Middle frontal gyrus (tissue), 1 donor: Measurements from ENCODE around the gene ZNF496.

Experiments
- DNase-seq: peaks from one replicate; pipeline ENCODE4 v3.0.0-alpha.2; 2015; ENCODE audit warnings: low spot score; ENCODE audit errors: extremely low spot score

The ZNF496 gene

DNA sequence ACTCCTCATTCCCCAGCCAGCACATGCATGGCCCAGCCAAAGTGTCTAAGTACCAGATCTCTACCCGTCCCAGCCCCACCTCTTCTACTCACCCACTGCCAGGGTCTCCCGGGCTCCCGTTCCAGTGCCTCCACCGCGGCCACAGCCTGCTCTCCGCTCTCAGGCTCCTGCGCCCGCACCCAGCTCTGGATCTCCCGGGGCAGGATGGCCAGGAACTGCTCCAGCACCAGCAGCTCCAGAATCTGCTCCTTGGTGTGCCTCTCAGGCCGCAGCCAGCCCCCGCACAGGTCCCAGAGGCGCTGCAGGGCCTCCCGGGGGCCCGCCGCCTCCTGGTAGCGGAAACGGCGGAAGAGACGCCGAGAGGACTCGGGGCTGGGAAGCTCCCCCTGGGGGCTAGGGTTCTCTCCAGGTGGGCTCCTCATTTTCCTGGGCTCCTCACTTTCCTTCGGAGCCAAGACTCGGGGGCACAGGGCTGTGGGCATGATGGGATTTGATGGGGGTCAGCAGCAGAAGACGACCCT lies 2.5 kb downstream of the ZNF496 start:
- no peak for DNase-seq

DNA sequence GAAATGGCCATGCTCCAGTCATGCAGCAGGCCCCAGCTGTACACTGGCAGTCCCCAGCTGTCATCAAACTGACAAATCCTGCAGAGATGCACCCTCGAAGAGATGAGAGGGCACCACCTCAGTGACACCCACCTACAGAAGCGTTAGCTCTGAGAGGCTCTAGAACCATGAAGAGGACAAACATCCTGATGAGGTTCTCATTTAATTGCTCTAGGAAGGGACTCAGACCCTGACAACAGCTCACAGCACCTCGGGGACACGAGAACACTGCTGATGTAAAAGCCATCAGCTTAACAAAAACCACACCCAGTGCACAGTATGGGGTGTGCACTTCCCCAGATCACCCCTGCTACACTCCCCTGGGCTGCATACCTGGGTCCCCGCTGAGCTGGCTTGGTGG lies 3.4 kb downstream of the ZNF496 start:
- DNase-seq: no peak

DNA sequence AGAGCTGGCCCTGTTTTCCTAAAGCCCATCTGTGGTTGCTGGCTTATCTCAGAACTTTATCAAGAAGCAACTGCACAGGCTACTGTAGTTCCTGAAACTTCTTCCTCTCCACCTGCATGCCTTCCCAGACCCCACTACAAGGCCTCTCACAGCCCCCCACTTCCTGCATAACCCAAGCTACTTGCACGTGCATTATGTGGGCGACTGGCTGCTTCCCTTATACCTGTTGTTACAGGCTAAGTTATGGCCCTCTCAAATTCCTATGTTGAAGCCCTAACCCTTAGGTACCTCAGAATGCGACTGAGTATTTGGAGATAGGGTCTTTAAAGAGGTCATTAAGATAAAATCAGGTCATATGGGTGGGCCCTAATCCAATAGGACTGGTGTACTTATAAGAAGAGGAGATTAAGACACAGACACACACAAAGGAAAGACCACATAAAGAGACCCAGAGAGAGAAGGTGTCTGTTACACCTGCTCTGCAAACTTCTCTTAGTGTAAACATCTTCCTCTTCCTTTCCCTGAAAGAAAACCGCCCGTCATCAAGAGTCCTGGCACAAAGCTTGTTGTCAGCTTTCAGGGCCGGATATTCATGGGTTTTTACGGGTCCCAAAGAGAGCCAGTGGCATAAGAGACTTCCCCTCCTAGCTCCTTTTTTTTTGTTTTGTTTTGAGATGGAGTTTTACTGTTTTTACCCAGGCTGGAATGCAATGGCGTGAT lies 5.1 kb downstream of the ZNF496 start:
- DNase-seq: no peak

DNA sequence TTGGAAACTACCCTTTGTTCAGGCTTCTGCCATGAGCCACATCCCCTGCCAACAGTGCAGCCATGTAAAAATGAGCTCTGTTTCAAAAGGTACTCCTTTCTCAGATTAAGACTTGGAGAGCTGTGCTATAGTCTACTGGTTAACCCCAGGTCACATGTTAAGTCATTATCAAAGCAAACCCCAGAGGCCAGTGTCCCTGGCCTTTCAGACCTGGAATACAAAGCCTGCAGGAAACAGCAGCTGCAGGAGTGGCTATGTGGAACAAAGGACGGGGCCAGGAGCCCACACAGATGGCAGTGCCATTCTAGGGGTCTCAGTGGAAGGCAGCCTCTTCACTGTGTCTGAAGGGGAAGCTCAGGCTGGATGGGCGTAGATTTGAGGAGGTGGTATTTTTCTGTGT lies 6.7 kb downstream of the ZNF496 start:
- DNase-seq: no peak

DNA sequence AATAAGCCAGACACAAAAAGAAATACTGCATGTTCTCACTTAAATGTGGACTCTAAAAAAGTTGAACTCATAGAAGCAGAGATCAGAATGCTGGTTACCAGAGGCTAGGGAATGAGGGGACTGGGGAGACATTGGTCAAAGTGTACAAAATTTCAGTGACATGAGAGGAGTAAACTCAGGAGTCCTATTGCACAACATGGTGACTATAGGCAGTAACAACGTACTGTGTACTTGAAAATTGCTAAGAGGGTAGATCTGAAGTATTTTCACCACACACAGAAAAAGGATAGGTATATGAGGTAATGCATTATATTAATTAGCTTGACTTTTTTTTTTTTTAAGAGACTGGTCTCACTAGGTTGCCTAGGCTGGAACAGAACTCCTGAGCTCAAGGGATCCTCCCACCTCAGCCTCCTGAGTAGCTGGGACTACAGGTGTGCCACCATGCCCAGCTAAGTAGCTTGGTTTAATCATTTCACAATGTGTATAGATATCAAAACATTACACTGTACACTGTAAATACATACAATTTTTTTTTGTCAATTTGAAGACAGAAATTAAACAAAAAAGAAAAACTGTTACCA lies 7.4 kb downstream of the ZNF496 start:
- no peak for DNase-seq

DNA sequence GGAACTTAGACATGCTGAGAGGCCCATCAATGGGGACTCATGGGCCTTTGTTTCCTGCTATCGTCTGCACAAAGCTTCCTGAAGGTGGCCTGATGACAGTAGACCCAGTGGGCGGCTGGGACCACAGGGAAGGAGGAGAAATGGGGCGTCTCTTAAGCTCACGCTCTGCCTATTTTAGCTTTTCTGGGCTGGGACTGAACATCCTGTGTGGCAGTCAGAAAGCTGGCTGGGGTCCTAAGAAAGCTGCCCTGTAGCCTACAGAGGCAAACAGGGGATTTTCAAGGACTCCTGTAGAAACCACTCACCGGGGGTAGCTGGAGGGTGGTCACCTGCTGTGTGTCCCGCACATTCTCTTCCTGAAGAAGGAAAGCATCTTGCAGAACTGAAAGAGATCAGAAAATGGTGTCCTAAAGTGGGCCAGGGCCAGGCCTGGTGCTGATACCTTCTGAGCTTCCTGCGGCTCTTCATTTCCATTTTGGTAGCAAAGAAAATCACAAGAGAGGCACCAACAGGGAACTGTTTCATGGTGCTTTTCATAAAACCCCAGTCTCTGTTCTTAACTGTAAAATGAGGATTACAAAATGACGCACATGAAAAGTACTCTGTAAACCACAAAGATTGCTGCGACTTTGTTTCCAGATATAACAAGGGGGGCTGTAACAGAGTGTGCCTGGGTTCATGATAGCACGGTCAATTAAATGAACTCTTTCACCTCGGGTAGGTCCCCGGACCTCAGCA lies 8.6 kb downstream of the ZNF496 start:
- no peak for DNase-seq

DNA sequence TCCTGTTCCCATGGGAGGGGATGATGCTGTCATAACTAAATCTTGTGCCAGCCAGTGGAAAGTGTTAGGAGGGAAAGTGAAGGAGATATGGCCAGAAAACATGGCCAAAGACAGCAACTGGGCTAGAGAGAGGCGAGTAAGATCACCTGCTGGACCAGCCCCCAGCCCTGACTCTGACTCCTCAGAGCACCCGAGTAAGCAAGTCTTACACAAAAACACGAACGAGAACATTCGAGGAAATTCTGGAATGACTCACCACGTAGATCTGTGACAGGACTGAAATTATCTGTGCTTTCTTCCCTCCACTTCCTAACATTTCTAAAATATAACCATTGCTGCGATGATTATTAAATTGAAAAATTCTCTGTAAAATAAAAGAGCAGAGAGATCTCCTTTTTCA lies 9.2 kb downstream of the ZNF496 start:
- DNase-seq: no peak

DNA sequence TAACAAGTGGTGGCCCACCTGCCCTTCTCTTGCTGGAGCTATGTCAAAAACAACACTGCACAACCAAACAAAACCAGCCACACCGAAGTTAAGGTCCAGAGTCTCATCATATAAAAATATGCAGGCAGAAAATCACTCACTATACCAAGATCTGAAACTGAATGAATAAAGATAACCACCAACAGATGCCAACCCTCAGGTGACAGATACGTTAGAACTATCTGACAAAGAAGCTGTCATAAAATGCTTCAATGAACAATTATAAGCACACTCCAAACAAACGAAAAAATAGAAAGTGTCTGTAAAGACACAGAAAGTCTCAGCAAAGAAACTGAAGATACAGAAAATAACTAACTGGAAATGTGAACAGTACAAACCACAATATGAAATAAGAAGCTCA lies 14.0 kb downstream of the ZNF496 start:
- DNase-seq: no peak

DNA sequence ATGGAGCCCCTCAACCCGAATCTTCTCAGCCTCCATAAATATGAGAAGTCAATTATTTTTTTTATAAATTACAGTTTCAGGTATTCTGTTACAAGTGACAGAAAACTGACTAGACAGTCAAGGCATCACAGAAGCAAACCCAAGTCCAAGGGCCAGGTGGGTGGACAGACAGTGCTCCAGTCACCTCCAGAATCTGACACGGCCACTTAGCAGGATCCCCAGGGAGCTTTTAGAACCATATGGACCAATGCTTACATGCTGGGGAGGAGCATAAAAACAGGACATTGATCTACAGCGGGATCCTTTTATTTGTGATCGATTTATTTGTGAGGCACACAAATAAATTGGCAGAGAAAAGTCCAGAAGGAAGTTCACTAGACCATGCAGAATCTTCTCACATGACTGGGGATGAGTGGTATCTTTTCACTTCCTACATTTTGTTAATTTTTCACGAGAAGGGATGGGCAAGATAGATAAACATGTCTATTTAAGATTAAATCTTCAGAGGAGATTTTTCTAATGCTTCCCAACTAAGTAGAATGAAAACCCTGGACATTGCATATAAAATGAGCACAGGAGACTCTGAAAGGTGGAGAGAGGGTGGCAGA lies 15.0 kb downstream of the ZNF496 start:
- DNase-seq: no peak

DNA sequence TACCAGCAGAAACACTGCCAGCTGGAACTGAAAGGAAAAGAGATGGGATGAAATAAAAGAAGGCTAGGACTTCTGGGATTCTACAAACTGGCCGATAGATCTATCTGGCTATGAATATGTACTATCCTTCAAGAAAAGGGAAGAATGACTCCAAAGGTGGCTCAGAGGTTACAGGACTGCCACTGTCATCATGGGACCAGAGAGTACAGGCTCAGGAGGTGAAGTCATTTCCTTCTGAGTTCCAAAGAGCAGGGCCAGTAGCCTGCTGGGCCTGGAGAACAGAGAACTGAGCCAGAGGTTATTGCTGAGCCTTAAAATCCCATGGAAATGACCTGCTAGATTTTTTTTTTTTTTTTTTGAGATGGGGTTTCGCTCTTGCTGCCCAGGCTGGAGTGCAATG lies 27.6 kb downstream of the ZNF496 start:
- no peak for DNase-seq

DNA sequence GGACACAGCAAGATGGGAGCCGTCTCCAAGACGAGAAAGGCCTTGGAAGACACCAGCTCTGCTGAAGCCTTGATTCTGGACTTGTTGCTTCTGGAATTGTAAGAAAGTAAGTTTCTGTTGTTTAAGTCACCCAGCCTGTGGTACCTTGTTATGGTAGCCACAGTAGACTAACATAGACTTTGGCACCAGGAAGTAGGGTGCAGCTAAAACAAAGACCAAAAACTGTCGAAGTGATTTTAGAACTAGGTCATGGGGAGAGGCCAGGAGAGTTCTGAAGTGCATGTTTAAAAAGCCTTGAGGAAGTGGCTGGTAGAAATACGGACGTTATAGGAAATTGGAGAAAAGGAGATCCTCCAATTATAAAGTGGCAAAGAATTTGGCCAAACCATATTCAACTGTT lies 28.5 kb downstream of the ZNF496 start:
- DNase-seq: no peak

DNA sequence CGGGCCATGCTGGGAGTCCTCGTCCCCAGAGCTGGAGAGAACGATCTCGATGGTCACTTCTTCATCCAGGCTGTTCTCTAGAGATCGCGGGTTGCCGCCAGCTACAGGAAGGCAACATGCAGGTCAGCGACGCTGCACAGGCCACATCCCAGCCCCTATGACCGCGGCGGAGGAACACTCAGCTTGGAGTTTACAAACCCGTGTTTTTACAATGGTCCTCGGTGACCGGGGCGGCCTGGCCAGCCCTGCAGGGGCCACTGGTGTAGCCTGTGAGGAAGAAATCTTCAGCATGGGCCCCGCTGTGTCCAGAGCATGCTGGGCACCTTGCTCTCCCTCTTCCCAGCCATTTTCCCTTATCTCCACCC lies 30.5 kb downstream of the ZNF496 start:
- DNase-seq: no peak

DNA sequence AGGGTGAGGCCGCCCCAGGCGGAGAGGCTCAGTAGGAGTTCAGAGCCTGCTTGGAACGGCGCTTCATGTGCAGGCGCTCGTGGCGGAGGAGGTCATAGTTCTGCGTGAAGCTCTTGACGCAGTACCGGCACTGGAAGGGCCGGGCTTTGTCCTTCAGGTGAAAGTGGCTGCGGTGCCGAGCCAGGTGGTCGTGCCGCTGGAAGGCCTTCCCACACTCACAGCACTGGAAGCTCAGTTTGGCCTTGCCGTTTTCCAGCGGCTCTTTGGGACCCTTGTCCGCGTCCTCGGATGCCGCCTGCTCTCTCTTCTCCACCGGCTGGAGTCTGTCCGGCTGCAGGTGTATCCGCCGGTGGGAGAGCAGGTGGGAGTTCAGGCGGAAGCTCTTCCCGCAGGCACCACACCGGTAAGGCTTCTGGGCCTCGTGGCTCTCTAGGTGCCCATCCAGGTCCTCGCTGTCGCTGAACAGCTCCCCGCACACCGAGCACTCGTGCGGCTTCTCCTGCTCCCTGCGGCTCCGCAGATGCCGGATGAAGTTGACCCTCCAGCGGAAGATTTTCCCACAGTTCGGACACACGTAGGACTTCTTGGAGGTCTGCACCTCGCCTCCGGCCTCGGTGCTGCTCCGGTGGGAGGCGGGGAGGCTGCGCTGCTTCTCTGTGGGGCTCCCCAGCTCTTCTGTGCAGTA lies 31.0 kb downstream of the ZNF496 start:
- no peak for DNase-seq

DNA sequence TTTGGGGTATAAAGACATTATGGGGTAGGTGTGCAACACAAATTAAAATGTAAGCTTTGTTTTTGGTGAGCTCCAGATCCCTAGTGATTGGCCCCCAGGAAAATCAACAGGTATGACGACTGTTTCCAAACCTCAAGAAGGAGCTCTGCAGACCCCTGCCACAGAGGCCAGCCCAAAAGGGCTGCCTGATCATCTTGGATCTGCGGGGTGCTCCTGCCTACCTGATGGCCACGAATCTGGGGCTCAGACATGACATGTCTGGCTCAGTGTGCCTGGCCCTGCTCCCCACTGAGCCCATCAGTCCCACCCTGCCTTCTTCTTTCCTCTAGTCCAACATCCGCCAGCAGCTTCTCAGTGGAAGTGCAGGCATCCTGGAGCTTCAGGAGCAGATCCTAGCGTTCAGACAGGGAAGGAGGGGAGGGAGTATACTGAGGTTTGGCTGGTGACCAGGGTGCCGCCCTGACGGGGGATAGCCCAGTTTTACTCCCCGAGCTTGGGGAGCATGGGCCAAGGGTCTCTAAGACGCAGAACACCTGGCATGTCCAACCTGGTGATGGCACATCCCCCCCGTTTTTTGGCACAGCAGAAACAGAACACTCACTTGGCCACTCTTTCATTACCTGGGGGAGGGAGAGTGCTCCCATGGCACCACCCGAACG lies 31.8 kb downstream of the ZNF496 start:
- DNase-seq: no peak

DNA sequence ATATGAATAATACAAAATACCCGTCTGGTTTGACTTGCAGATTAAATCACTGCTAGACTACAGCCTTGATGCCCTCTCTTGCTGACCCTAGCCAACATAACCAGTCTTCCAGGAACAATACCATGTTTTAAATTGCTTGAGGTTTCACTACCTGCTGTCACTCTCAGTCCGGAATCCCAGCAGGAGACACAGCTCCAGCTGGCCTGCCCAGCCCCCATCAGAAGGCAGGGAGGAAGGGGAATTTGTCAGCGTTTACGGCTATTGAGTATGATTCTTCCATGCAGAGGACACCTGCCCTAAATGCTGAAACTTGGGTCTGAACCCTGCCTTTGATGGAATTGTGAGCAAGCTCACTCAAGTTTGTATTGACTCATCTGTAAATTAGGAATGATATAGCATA lies 33.0 kb downstream of the ZNF496 start:
- no peak for DNase-seq

DNA sequence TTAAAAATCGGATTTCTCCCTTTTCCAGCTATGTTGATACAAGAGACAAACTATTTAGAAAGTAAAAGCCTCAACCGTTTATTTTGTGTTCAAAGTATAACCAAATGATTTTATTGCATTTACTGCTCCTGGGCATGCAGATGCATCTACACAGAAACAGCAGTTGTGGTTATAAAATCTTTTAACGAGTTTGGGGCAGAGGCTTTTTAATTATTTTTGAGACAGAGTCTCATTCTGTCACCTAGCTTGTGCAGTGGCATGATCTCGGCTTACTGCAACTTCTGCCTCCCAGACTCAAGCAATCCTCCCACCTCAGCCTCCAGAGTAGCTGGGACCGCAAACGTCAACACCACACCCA lies 33.6 kb downstream of the ZNF496 start:
- no peak for DNase-seq

DNA sequence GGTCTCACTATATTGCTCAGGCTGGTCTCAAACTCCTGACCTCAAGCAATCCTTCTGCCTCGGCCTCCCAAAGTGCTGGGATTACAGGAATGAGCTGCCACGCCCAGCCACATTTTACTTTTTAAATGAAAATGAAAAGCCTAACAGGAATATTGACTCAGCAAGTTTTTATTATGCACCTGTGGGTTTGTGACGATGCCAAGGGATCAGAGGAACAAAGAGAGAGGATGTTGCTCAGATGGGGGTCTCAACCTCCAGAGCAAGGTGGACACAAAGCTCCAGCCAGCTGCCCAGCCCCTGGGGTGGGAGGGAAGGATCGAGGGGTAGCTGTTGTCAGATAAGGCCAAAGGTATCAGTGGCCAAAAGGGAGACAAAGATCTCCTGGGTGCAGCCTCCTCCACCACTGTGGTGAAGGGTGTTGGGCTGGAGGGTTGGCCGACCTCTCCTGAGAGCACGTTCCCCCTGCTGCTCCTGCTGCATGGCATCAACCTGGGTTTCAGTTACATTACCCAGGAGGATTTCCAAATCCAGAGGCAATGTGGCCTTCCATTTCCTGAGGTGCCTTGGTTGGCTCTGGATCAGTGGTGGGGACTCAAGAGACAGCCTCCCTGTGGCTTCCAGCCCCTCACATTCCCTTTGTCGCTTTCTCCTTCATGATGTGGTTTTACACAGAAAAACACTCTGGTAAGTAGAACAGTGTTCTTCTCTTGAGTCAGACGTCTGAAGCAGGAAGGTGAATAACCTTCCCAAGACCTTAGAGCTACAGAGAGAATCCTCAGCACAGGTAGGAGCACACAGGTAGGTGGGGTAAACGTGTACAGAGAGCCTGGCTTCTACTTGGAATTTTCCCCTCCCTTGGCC lies 34.2 kb downstream of the ZNF496 start:
- DNase-seq: no peak

DNA sequence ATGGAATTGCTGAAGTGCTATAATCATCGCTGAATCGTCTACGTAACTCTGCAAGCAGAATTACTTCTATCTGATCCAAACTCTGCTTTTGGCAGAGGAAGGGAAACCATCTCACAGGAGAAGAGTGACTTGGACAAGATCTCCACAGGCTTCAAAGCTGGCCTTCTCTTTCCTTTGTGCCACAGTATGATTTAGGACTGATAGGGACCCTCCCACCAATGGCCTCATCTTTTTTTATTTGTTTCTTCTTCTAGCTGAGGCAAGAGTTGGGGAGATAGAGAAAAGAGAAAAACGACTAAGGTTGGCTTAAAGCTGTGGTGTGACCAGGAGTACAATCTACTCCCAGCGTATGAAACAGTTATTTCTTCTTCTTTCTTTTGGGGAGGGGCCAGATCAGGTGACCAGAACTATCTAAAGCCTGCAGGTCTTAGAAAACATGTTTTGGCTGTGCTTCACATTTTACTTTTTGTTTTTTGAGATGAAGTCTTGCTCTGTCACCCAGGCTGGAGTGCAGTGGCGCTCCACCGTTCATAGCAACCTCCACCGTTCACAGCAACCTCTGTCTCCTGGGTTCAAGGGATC lies 35.0 kb downstream of the ZNF496 start:
- DNase-seq: no peak

DNA sequence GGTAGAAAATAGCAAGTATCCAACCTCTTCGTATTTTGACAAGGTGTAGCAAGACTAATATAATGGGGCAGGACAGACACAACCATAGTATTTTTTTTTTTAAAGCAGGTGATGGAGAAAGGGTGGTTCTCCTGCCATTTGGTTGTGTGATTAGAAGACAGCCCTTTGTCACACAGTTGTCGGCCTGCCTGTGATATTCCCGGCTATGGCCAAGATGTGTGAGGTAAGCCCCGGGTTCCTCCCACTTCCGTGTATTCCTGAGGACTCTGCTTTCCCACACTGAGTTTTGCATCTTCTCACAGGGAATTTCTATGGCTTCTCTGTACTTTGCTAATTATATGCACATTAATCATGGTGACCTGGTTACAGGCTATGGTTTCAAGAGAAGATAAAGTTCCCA lies 35.9 kb downstream of the ZNF496 start:
- DNase-seq: no peak

DNA sequence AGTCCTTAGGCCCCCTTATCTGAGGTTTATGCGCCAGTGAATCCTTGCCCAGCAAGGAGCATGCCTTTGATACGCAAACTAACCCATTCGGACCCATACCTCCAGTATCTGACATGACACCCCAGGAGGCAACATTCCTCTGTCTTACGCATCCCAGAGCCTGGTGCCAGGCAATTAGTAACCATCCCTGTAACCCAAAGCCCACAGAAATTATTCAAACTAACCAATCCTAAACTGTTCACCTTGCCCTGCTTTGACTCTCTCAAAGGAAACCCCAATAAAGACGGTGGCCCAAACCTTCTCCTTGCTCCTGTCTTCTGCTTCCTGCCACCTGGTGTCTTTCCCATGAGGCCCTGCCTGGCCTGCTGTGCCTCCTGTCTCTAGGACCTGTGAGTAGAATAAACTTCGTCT lies 36.4 kb downstream of the ZNF496 start:
- DNase-seq: no peak
